GM12864 (cell line): ENCODE measurements around the gene DNAJB1.

Experiments
- DNase-seq: peaks from one replicate; pipeline ENCODE4 v3.0.0-alpha.2; 2011; ENCODE audit warnings: low read depth
- H3K4me3 ChIP-seq: 2 replicates; pipeline ENCODE4 v1.5.1; 2011; ENCODE audit warnings: mild to moderate bottlenecking, low read depth, low read length, control low read depth
- TF ChIP-seq, protein P1 (sequence below): IDR thresholded peaks from 2 replicates; pipeline ENCODE4 v1.5.1; 2011; ENCODE audit warnings: low read depth, mild to moderate bottlenecking, moderate library complexity, low read length, control low read depth, inconsistent platforms; ENCODE audit errors: missing control alignments

Gene DNAJB1

DNA sequence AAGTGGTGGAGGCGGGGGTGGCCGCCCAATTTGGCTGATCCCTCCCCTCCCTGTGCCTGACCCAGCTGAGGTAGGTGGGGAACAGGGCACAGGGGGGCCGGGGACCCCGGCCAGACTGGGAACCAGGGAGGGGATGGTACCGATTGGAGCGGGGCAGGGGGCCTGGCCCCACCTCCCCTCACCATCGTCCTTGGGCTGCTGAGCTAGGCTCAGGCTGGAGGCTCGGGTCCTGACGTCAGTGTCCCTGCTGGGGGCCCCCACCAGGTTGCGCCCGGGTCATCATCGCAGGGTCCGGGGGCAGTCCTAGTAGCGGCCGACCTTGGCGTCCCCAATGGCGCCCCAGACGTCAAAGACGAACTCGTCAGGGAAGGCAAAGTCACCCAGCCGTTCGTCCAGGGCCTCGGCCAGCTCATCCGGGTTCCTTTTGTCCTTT, 40.1 kb downstream of the DNAJB1 start:
- no peak overlapping the region for H3K4me3 ChIP-seq
- TF ChIP-seq, protein P1, sequence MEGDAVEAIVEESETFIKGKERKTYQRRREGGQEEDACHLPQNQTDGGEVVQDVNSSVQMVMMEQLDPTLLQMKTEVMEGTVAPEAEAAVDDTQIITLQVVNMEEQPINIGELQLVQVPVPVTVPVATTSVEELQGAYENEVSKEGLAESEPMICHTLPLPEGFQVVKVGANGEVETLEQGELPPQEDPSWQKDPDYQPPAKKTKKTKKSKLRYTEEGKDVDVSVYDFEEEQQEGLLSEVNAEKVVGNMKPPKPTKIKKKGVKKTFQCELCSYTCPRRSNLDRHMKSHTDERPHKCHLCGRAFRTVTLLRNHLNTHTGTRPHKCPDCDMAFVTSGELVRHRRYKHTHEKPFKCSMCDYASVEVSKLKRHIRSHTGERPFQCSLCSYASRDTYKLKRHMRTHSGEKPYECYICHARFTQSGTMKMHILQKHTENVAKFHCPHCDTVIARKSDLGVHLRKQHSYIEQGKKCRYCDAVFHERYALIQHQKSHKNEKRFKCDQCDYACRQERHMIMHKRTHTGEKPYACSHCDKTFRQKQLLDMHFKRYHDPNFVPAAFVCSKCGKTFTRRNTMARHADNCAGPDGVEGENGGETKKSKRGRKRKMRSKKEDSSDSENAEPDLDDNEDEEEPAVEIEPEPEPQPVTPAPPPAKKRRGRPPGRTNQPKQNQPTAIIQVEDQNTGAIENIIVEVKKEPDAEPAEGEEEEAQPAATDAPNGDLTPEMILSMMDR: no peak
- no peak for DNase-seq

DNA sequence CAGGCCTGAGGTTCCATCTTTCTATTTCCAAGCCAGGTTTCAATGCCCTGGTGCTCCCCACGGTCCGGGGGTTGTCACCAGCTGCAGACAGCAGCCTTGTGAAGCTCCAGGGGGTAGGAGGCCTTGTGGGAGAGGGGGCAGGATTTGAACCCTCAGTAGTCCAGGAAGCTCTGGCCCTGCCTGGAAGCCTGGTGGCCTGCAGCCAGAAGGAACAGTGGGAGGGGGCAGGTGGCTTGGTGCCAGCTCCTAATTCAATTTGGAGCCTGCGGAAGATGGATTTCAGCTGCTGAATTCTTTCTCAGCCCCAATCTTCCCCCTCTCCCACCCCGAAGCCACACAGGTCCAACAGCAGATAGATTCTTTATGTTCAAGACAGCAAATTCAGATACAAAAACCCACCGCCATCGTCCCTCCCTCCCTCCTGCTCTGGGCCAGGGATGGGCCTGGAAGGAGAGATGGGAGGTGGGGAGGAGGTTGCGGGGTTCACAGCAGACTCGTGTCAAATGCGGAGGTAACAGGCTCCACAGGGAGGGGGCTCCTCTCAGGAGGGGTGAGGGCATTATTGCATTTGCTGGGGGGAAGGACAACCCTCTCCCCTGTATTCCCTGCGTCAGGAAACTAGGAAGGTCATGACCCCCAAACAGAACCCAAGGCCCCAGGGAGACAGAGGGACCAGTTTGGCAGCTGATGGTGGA, 40.6 kb downstream of the DNAJB1 start:
- no peak for DNase-seq
- H3K4me3 ChIP-seq: no peak overlapping the region
- TF ChIP-seq, protein P1: no peak

DNA sequence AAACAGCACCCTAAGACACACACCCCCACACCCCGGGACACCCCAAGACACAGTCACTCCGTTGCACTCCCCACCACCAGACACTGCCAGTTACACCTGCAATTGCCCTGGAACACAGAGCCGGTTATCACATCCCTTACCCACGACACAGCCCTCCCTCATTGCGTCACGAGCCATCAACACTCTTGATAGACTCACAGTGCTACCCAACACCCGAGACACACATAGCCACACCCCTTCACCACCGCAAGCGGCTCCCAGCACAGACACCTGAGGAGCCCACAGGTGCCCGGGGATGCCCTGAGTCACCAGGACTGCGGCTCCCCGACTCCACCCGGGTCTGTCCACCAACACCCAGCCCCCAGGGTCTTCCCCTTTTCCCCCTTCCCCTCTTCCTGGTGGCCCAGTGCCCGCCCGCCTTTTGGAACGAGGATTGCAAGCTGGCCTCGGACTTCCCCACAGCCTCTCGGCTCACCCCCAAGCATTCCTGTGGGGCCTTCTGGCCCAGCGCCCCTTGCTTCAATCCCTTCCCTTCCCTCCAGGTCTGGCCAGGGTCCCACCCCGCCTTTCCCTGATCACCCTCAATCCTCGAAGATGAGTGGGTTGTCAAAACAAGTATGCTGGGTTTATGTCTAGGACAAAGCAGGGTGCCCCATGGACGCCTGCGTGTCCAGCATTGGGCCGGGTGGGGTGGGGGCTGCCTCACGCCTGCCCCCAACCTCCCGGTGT, 41.4 kb downstream of the DNAJB1 start:
- TF ChIP-seq, protein P1: no peak
- no peak for DNase-seq

DNA sequence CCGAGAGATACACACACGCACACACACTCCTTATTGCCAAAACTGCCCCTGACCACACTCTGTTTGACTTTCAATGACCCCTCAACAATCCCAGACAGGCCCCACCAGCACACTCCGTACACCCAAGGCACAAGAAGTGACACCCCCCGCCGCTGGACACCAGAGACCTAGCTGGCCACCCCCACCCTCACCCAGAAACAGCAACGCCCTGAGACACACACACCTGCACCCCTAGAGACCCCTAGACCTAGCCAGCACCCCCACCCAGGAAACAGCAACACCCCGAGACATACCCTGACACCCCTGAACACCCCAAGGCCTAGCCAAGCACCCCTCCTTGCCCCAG, 41.9 kb downstream of the DNAJB1 start:
- no peak for DNase-seq
- no peak overlapping the region for H3K4me3 ChIP-seq
- TF ChIP-seq, protein P1: no peak

More for the DNA sequence above, 41.4 kb downstream of the DNAJB1 start:
- H3K4me3 ChIP-seq: no peak overlapping the region

DNA sequence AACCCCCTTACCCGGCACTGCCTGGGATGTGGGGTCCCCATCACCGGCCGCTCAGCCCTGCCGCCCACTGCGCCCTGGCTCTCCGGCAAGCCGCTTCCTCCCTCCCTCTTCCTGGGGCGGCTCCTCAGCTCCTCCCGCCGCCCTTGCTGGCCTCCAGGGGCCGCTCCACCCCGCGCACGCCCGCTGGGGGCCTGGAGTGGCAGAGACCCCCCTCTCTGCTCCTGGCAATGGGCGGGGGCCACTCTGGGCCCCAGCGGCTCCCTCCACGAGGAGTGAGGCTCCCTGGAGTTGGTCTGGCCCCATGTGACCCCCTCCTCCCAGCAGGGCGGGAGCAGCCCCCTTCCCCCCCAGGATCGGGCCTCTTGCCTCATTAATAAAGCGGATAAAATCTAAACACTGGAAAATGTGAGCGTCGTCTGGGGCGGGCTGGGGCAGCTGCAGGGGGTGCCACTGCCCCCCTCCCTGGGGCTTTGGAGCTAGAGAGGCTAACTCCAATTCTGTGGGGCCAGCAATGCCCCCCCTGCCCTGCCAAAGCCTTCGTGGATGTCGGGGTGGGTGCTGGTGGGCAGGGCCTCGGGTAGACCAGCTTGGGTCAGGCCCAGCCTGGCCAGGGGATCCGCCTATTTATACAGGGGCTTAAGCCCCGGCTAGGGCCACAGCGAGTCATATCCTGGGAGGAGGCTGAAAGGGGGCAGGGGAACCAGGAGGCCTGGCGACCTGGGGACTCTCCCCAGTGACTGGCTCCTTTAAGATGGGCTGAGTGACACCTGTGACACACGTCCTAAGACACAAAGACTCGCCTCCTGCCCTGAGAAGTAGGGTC, 42.7 kb downstream of the DNAJB1 start, which contains the start of gene PTGER1:
PTGER1 (minus strand) TSS at position 104 of the 823 bp plus-strand sequence. CDS start 1,034 bp downstream, outside the sequence.
- no peak within 1 kb of the TSS for H3K4me3 ChIP-seq
- TF ChIP-seq, protein P1: peak; percentile 23
- no peak for DNase-seq

DNA sequence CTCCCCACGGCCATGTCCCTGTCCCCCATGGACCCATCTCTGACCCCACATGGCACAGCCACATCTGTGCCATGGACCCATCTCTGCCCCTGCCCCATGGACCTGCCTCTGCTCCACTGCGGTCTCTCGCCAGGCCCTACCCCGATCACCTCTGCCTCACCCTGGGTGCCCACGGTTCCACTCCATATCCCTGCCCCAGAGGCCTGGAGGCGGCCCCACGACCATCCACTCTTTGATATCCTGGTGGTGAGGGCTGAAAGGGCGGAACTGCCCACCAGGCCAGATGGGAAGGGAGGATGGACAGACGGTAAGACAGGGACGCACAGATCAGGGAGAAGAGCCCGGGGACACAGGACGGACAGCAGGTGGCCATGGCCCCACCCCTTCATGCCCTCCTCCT, 43.4 kb downstream of the DNAJB1 start:
- TF ChIP-seq, protein P1: no peak
- no peak overlapping the region for H3K4me3 ChIP-seq
- DNase-seq: no peak
